Measurements from ENCODE around the gene TUBGCP5.

The TUBGCP5 gene

DNA sequence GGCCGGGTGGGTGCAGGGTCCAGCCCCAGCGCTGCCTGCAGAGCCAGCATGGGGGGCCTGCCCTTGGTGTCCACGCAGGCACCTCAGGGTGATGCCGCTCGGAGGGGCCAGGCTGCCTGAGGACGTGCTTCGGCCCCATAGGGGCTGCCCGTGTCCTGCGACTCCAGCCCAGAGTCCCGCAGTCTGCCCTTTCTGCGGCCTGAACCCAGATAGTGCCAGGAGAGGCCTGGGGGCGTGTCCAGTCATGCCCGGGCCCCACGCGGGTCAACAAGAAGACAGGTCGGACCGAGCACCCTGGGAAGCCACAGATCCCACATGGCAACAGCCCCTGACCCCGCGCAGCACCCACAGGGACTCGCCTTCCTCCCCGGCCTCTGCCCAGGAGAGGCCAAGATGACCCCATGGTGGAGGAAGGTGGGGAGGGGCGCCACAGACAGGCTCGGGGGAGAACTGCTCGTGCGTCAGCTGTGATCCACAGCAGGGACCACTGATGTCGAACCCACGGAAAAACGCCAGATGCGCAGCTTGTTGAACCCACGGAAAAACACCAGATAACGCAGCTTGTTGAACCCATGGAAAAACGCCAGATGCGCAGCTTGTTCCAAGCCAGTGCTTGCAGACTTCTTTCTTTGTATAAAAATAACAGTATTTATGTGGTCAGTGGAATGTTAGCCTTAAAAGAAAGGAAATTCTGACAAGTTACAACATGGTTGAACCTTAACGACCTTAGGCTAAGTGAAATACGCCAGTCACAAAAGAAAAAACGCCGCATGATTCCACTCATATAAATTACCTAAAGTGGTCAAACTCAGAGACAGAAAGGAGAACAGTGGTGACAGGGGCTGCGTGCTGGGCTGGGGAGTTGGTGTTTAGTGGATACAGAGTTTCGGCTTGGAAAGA, 87.7 kb downstream of the TUBGCP5 start:
- no peak for DNase-seq

GRCh38 chr15:22951031-22951380, 88.4 kb downstream of the TUBGCP5 start:
- no peak for DNase-seq

- no peak for DNase-seq
These were observed 88.9 kb downstream of the TUBGCP5 start for GRCh38 chr15:22950256-22950990.

Data from EL (cell line).